HTERT RPE-1 (cell line): ENCODE measurements around the gene C20orf202.
"Not testable (repeated sequence)": the region's sequence is repeated elsewhere in the genome, so short reads cannot be mapped to it uniquely, and the experiment has no call there.

Source experiments
- in situ Hi-C: fragments of 300-500 bp; cut with MboI; formaldehyde crosslinking; loops from 4 replicates; pipeline ENCODE4 v1.14.3; 2020; ENCODE audit warnings: low sequenced_read_pairs

C20orf202 gene

GRCh38 chr20:1207293-1207878 is 4.1 kb downstream of the C20orf202 start:
- in situ Hi-C loops, result no loop called here

- in situ Hi-C loops, result no loop called here
Observed at GRCh38 chr20:1209447-1210387, 6.5 kb downstream of the C20orf202 start.

GRCh38 chr20:1210501-1210900 is 7.2 kb downstream of the C20orf202 start:
- in situ Hi-C loops, result no loop called here

- in situ Hi-C loops, result no loop called here
Observed at GRCh38 chr20:1212023-1212422, 8.8 kb downstream of the C20orf202 start.

GRCh38 chr20:1212607-1213396 is 9.5 kb downstream of the C20orf202 start:
- in situ Hi-C loops, result no loop called here

- in situ Hi-C loops, result no loop called here
Observed at GRCh38 chr20:1214838-1215261, 11.6 kb downstream of the C20orf202 start.

GRCh38 chr20:1215386-1216170 is 12.3 kb downstream of the C20orf202 start:
- in situ Hi-C loops, result no loop called here

- in situ Hi-C loops, result not testable (repeated sequence)
Observed at GRCh38 chr20:1216527-1217427, 13.5 kb downstream of the C20orf202 start.

GRCh38 chr20:1222750-1223149 is 19.5 kb downstream of the C20orf202 start:
- in situ Hi-C loops, result not testable (repeated sequence)

- in situ Hi-C loops, result no loop called here
Observed at GRCh38 chr20:1224205-1224890, 21.1 kb downstream of the C20orf202 start.

- in situ Hi-C loops, result no loop called here
Observed at GRCh38 chr20:1225263-1225782, 22.1 kb downstream of the C20orf202 start.

- in situ Hi-C loops, result no loop called here
Observed at GRCh38 chr20:1225783-1226654, 22.8 kb downstream of the C20orf202 start, which contains the start of gene RAD21L1. TSS of gene RAD21L1 (plus strand) at chr20:1226044. CDS start at chr20:1228454, 2,410 bp downstream.

- in situ Hi-C loops, result no loop called here
Observed at GRCh38 chr20:1229541-1229940, 26.3 kb downstream of the C20orf202 start.

GRCh38 chr20:1232286-1233111 is 29.2 kb downstream of the C20orf202 start:
- in situ Hi-C loops, result no loop called here

GRCh38 chr20:1240549-1240948 is 37.3 kb downstream of the C20orf202 start:
- in situ Hi-C loops, result no loop called here

GRCh38 chr20:1241456-1241855 is 38.2 kb downstream of the C20orf202 start:
- in situ Hi-C loops, result no loop called here

- in situ Hi-C loops, result no loop called here
Observed at GRCh38 chr20:1242099-1242498, 38.8 kb downstream of the C20orf202 start.
